Ovary (tissue), 9 donors: ENCODE results near the gene CDC14A. TPM values are rescaled to one million over a fixed set of nuclear protein-coding genes. Genes with fewer than 3 reads are reported as not detected.

ENCODE experiments used
- DNase-seq, 5 donors: peaks; one replicate each; pipeline ENCODE4 v3.0.0-alpha.2; 2019 to 2020
- H3K27ac ChIP-seq, 2 donors: fragments of 200-600 bp; one replicate each; pipeline versions ENCODE4 v1.5.1 to v1.8.0; 2019 to 2022
- H3K27me3 ChIP-seq: fragments of 200-600 bp; one replicate; pipeline ENCODE4 v1.8.0; 2022
- H3K36me3 ChIP-seq: fragments of 200-600 bp; sonication (generic); one replicate; pipeline ENCODE4 v1.5.1; 2019
- H3K4me1 ChIP-seq: one replicate; pipeline ENCODE4 v1.8.1; 2013; ENCODE audit warnings: mild to moderate bottlenecking, moderate library complexity; ENCODE audit not compliant: insufficient read depth
- H3K4me3 ChIP-seq: fragments of 200-600 bp; sonication (generic); one replicate; pipeline ENCODE4 v1.5.1; 2017
- H3K9me3 ChIP-seq, 2 donors: fragments of 200-600 bp in 1 of 2; sonication (generic) in 1 of 2; one replicate each; pipeline versions ENCODE4 v1.5.1 to v1.8.1; 2013 to 2019; ENCODE audit warnings: mild to moderate bottlenecking in 1 of 2, moderate library complexity in 1 of 2
- CTCF ChIP-seq, 3 donors: fragments of 450-650 bp in 2 of 3; fragments of 200-600 bp in 1 of 3; IDR thresholded peaks; one replicate each; pipeline versions ENCODE4 v1.5.1 to v1.8.0; 2016 to 2022; ENCODE audit warnings: antibody characterized with exemption in 3 of 3, mild to moderate bottlenecking in 1 of 3
- EP300 ChIP-seq: sonication (generic); formaldehyde crosslinking; IDR thresholded peaks from one replicate; pipeline ENCODE4 v1.6.1; 2017; ENCODE audit warnings: antibody characterized with exemption
- POLR2A ChIP-seq: fragments of 450-650 bp; IDR thresholded peaks from one replicate; pipeline ENCODE4 v1.6.1; 2017; ENCODE audit warnings: antibody characterized with exemption, mild to moderate bottlenecking, moderate library complexity
- WGBS, 3 donors: extraction: QIAGEN DNeasy Blood & Tissue Kit in 1 of 3; methylation state at CpG; one replicate each; pipeline versions ENCODE4 v1.1.5 to v1.1.7; 2013 to 2017; 5-methylcytosine and 5-hydroxymethylcytosine counted together
- intact Hi-C, 4 donors: fragments of 100-400 bp; cut with DNase I; formaldehyde crosslinking; loops; one replicate each; pipeline versions ENCODE4 v1.11.0 to v1.15.1; 2022 to 2023
- polyA plus RNA-seq, 2 donors: library from polyadenylated mRNA; stranded (reverse); fragments of 200-250 nt in 1 of 2; fragments of 350-450 nt in 1 of 2; fragmentation: Illumina TruSeq in 1 of 2; extraction: RNeasy Lipid Tissue Mini Kit (QIAGEN cat#74804) in 1 of 2; gene quantifications; one replicate each; pipeline ENCODE4 v1.2.3, GENCODE V29; 2013 to 2014
- total RNA-seq, 7 donors: library from RNA; depleted of rRNA in 2 of 7; stranded (reverse); fragments of >200 nt in 2 of 7; fragmentation: NEBNext Ultra II Directional in 3 of 7; extraction: Animal tissue kit (Norgen Biotek cat#: 25700) in 3 of 7; gene quantifications; one replicate each; pipeline versions ENCODE4 v1.1.0 to v1.2.4, GENCODE V29; 2016 to 2023
- donor health status: DM: no; HTN: no; CAD: no; lungs with moderate emphysema.
- donor health status: DM: no; HTN: no; CAD: no.
- donor health status: Bipolar disorder and iron deficiency.
- donor health status: DM: yes; HTN: yes; CAD: no.
- donor health status: DM: no; HTN: no; CAD: no.
- donor health status: DM: yes; HTN: yes; CAD: no.

CDC14A gene
- total and polyA plus RNA-seq, 9 donors: 4.6 to 47.4 (median 8.6) TPM

GRCh38 chr1:100340494-100340893, 11.8 kb upstream of the CDC14A start:
- no peaks in the 10 kb centered on the region for H3K9me3 ChIP-seq
- no peaks in the 10 kb centered on the region for H3K27me3 ChIP-seq
- no peaks in the 10 kb centered on the region for H3K4me1 ChIP-seq
- WGBS, 3 donors: 82 to 93% (median 91%) methylated on average over 1 of the region's 1 CpG
- no peak for DNase-seq
- no peak for TF ChIP-seq CTCF (IDR thresholded peaks at IDR 0.05)
- TF ChIP-seq EP300: no peak
- TF ChIP-seq POLR2A: no peak
- H3K4me3 ChIP-seq: no peak overlapping the region
- H3K36me3 ChIP-seq: no peaks in the 10 kb centered on the region
- H3K27ac ChIP-seq: no peak overlapping the region
- intact Hi-C loops: no loop called here

- 89 to 91% (median 90%) methylated on average over 2 of the region's 2 CpGs for WGBS, 3 donors
- Histone ChIP-seq H3K27ac (no peak overlapping the region), H3K9me3 (no peaks in the 10 kb centered on the region), H3K4me3 (no peak overlapping the region), H3K36me3 (no peaks in the 10 kb centered on the region), H3K27me3 (no peaks in the 10 kb centered on the region), H3K4me1 (no peaks in the 10 kb centered on the region)
- no peak for DNase-seq
- intact Hi-C loops: no loop called here
- TF ChIP-seq EP300 (no peak), CTCF (IDR thresholded peaks at IDR 0.05) (no peak), POLR2A (no peak)
These were observed 10.0 kb upstream of the CDC14A start for GRCh38 chr1:100342348-100342747.

- WGBS, 3 donors: 64 to 70% (median 68%) methylated on average over 3 of the region's 3 CpGs
- intact Hi-C loops: no loop called here
- no peaks in the 10 kb centered on the region for H3K27me3 ChIP-seq
These were observed 8.4 kb upstream of the CDC14A start for GRCh38 chr1:100343897-100344296.

GRCh38 chr1:100344774-100345173, 7.5 kb upstream of the CDC14A start:
- intact Hi-C loops: no loop called here

More at GRCh38 chr1:100343897-100344296, 8.4 kb upstream of the CDC14A start:
- no peak for DNase-seq
- Histone ChIP-seq H3K9me3 (no peaks in the 10 kb centered on the region), H3K4me3 (no peak overlapping the region), H3K36me3 (no peaks in the 10 kb centered on the region), H3K4me1 (no peaks in the 10 kb centered on the region), H3K27ac (no peak overlapping the region)
- TF ChIP-seq POLR2A (no peak), EP300 (no peak), CTCF (IDR thresholded peaks at IDR 0.05) (no peak)

More at GRCh38 chr1:100344774-100345173, 7.5 kb upstream of the CDC14A start:
- Histone ChIP-seq H3K27ac (no peak overlapping the region), H3K4me3 (no peak overlapping the region), H3K9me3 (no peaks in the 10 kb centered on the region), H3K4me1 (no peaks in the 10 kb centered on the region), H3K36me3 (no peaks in the 10 kb centered on the region), H3K27me3 (no peaks in the 10 kb centered on the region)
- TF ChIP-seq POLR2A: no peak
- TF ChIP-seq EP300: no peak
- no peak for TF ChIP-seq CTCF (IDR thresholded peaks at IDR 0.05)
- 80 to 85% (median 81%) methylated on average over 2 of the region's 2 CpGs for WGBS, 3 donors
- DNase-seq: no peak
